PC-3 (cell line): ENCODE measurements around the gene BAIAP3.

Source experiments
- EZH2 ChIP-seq: fragments of 300-600 bp; sonication (generic); IDR thresholded peaks from one replicate; pipeline ENCODE4 v1.6.1; 2017; ENCODE audit warnings: antibody characterized with exemption, mild to moderate bottlenecking, low read length; ENCODE audit not compliant: unreplicated experiment
- EZH2phosphoT487 ChIP-seq: fragments of 300-600 bp; sonication (generic); IDR thresholded peaks from 2 replicates; pipeline ENCODE4 v1.6.1; 2018; ENCODE audit warnings: mild to moderate bottlenecking, antibody characterized with exemption, low read length, borderline replicate concordance
- TF ChIP-seq, protein P1 (sequence below): fragments of 300-600 bp; sonication (generic); conservative IDR thresholded peaks from 2 replicates; pipeline ENCODE4 v1.5.1; 2017; ENCODE audit warnings: antibody characterized with exemption, low read depth, mild to moderate bottlenecking, low read length

DNA sequence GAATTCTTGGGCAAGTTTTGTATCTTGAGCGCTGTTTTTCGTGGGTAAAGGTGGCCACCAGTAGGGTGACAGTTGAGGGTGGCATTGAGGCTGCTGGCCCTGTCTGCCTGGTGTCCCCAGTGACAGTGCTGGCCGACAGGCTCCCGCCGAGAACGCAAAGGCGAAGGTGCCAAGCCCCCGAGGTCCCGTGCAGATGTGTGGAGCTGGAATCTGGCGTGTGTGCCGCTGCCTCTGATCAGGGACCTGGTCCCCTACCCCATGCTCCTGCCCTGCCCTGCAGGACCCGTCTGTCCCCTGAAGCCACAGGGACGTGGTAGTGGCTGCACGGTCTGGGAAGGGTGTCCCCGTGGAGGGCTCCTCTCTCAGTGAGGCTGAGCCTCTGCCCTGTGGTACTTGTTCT is 20.5 kb upstream of the BAIAP3 start:
- TF ChIP-seq, protein P1, sequence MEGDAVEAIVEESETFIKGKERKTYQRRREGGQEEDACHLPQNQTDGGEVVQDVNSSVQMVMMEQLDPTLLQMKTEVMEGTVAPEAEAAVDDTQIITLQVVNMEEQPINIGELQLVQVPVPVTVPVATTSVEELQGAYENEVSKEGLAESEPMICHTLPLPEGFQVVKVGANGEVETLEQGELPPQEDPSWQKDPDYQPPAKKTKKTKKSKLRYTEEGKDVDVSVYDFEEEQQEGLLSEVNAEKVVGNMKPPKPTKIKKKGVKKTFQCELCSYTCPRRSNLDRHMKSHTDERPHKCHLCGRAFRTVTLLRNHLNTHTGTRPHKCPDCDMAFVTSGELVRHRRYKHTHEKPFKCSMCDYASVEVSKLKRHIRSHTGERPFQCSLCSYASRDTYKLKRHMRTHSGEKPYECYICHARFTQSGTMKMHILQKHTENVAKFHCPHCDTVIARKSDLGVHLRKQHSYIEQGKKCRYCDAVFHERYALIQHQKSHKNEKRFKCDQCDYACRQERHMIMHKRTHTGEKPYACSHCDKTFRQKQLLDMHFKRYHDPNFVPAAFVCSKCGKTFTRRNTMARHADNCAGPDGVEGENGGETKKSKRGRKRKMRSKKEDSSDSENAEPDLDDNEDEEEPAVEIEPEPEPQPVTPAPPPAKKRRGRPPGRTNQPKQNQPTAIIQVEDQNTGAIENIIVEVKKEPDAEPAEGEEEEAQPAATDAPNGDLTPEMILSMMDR = no peak
- TF ChIP-seq EZH2phosphoT487 (no peak), EZH2 (no peak)
